ENCODE data around the gene ANKS1B. TPM values are rescaled to one million over a fixed set of nuclear protein-coding genes. Genes with fewer than 3 reads are reported as not detected.

Gene ANKS1B
- total RNA-seq, 1 donor: 47.0 TPM

DNA sequence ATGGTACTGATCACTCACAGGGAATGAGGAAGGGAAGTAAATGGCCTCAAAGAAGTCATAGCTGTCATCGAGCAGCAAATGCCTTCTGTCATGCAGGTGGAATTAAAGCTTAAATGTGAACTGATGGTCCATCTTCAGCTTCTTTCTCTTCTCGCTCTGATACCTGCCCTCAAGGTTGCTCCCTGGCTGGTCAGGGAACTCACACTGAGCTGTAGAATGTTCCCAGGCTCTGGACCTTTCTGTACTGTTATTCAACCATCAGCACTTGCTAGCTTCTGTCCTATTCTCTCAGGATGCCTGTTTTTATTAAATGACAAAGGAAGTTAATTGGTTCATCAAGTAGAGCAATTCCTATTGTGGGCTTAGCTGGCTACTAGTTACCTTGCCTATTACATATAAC lies 875.8 kb downstream of the ANKS1B start:
- no peak overlapping the region for H3K4me3 ChIP-seq (ENCODE audit: low read depth, low read length)
- TF ChIP-seq, protein P1, sequence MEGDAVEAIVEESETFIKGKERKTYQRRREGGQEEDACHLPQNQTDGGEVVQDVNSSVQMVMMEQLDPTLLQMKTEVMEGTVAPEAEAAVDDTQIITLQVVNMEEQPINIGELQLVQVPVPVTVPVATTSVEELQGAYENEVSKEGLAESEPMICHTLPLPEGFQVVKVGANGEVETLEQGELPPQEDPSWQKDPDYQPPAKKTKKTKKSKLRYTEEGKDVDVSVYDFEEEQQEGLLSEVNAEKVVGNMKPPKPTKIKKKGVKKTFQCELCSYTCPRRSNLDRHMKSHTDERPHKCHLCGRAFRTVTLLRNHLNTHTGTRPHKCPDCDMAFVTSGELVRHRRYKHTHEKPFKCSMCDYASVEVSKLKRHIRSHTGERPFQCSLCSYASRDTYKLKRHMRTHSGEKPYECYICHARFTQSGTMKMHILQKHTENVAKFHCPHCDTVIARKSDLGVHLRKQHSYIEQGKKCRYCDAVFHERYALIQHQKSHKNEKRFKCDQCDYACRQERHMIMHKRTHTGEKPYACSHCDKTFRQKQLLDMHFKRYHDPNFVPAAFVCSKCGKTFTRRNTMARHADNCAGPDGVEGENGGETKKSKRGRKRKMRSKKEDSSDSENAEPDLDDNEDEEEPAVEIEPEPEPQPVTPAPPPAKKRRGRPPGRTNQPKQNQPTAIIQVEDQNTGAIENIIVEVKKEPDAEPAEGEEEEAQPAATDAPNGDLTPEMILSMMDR (IDR thresholded peaks at IDR 0.05; ENCODE audit: insufficient read depth, low read length): no peak

DNA sequence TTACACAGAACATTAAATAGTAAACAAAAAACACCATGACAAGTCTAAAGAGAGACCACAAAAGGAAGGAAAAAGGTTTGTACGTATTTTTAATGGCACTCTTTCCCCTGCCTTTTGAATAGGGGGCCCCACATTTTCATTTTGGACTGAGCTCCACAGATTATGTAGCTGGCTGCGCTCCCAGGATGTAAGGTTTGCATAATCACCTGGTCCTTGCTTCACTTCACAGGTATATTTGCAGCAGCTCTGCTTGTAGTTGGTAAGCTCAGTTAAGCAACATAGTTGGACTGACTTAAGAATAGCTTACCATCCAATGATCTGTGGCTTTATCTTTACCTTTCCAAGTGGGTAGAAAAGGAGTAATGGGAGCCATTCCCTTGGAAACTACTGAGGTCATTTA lies 885.0 kb downstream of the ANKS1B start:
- no peak for DNase-seq (ENCODE audit: low read depth)
- TF ChIP-seq, protein P1 (IDR thresholded peaks at IDR 0.05; ENCODE audit: insufficient read depth, low read length): no peak
- H3K4me3 ChIP-seq (ENCODE audit: low read depth, low read length): no peak overlapping the region

More for the DNA sequence above, 875.8 kb downstream of the ANKS1B start:
- DNase-seq (ENCODE audit: low read depth): no peak

DNA sequence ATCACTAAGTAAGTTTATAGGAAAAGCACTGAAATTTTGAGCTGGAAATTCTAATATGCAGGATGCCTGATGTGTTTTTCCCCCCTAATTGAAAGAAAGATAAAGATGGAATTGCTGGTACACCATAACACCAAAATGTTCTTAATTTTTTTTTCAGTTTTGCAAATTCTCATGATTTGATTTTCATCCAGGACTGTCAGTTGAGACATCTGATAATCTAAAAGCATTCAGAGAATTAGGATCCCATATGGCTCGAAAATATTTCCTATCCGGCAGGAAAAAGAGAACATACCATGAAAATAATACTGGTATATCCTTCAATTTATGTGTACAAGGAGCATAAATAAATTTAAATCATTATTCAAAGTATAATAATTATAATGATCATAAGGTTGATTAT lies 887.6 kb downstream of the ANKS1B start:
- TF ChIP-seq, protein P1 (IDR thresholded peaks at IDR 0.05; ENCODE audit: insufficient read depth, low read length): no peak
- no peak for DNase-seq (ENCODE audit: low read depth)
- H3K4me3 ChIP-seq (ENCODE audit: low read depth, low read length): no peak overlapping the region

DNA sequence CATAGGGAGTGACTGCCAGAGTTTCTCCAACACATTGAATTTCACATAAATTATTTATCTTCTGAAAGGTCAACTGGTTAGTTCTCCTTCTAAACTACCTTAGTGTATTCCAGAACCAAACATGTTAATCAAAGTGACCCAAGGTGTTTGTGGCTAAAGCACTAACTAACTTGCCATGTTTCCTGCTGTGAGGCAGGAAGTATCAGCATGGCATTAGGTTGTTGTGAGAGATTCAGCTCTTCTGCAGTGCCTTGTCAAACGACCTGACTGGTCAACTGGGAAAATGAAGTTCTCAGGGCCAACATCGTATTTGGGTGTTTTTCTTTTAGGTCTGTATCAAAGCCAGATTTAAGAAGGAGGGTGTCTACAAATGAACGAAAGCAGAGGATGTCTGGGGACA lies 891.6 kb downstream of the ANKS1B start:
- TF ChIP-seq, protein P1 (IDR thresholded peaks at IDR 0.05; ENCODE audit: insufficient read depth, low read length): no peak
- DNase-seq (ENCODE audit: low read depth): no peak
- H3K4me3 ChIP-seq (ENCODE audit: low read depth, low read length): no peak overlapping the region

- TF ChIP-seq, protein P1 (IDR thresholded peaks at IDR 0.05; ENCODE audit: insufficient read depth, low read length): no peak
- no peak for DNase-seq (ENCODE audit: low read depth)
- H3K4me3 ChIP-seq (ENCODE audit: low read depth, low read length): no peak overlapping the region
Measured at GRCh38 chr12:99092100-99092851, 892.5 kb downstream of the ANKS1B start.

GRCh38 chr12:99087278-99087677 lies 897.5 kb downstream of the ANKS1B start:
- H3K4me3 ChIP-seq (ENCODE audit: low read depth, low read length): no peak overlapping the region
- TF ChIP-seq, protein P1 (IDR thresholded peaks at IDR 0.05; ENCODE audit: insufficient read depth, low read length): no peak
- no peak for DNase-seq (ENCODE audit: low read depth)

DNA sequence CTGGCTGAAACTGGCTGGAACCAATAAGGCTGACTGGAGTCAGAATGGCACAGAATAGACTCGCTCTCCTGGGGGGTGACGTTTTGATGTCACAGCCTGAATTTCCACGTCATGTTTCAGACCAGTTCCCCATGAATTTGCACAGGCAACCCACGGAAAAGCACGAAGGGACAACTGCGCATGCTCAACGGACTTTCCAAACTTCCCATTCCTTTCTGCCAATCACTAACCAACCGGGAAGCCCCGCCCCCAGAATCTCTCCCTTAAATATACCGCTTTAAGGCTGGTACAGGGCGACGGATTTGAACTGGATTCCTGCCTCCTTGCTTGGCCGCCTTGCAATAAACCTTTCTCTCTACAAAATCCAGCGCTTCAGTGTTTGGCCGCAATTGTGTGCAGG lies 904.9 kb downstream of the ANKS1B start:
- H3K4me3 ChIP-seq (ENCODE audit: low read depth, low read length): no peak overlapping the region
- TF ChIP-seq, protein P1 (IDR thresholded peaks at IDR 0.05; ENCODE audit: insufficient read depth, low read length): no peak
- DNase-seq (ENCODE audit: low read depth): no peak

Data from fibroblast of the aortic adventitia (primary cell).